Loucy (cell line): ENCODE data around the gene CRB3.

ENCODE experiments used
- EZH2phosphoT487 ChIP-seq: fragments of 200-600 bp; IDR thresholded peaks from 2 replicates; pipeline ENCODE4 v1.6.1; 2018; ENCODE audit warnings: antibody characterized with exemption, mild to moderate bottlenecking, moderate library complexity, borderline replicate concordance
- TF ChIP-seq, protein P1 (sequence below): fragments of 200-600 bp; sonication (generic); conservative IDR thresholded peaks from 2 replicates; pipeline ENCODE4 v1.5.1; 2014; ENCODE audit warnings: mild to moderate bottlenecking, antibody characterized with exemption, low read length

- TF ChIP-seq, protein P1, sequence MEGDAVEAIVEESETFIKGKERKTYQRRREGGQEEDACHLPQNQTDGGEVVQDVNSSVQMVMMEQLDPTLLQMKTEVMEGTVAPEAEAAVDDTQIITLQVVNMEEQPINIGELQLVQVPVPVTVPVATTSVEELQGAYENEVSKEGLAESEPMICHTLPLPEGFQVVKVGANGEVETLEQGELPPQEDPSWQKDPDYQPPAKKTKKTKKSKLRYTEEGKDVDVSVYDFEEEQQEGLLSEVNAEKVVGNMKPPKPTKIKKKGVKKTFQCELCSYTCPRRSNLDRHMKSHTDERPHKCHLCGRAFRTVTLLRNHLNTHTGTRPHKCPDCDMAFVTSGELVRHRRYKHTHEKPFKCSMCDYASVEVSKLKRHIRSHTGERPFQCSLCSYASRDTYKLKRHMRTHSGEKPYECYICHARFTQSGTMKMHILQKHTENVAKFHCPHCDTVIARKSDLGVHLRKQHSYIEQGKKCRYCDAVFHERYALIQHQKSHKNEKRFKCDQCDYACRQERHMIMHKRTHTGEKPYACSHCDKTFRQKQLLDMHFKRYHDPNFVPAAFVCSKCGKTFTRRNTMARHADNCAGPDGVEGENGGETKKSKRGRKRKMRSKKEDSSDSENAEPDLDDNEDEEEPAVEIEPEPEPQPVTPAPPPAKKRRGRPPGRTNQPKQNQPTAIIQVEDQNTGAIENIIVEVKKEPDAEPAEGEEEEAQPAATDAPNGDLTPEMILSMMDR: no peak
- TF ChIP-seq EZH2phosphoT487: no peak
Measured at GRCh38 chr19:6484831-6485230, 20.8 kb downstream of the CRB3 start.
